GM19372 (cell line): Measurements from ENCODE around the gene PPFIA1.

Experiments
- ATAC-seq: cut with Tn5 transposase; IDR thresholded peaks from one replicate; pipeline ENCODE4 v1.9.1; 2021; ENCODE audit warnings: mild to moderate bottlenecking, low read depth, moderate library complexity; ENCODE audit not compliant: unreplicated experiment

PPFIA1 gene

GRCh38 chr11:70351646-70352045 is 81.2 kb downstream of the PPFIA1 start:
- no peak for ATAC-seq

GRCh38 chr11:70352100-70352499 is 81.6 kb downstream of the PPFIA1 start:
- no peak for ATAC-seq

GRCh38 chr11:70352601-70353000 is 82.1 kb downstream of the PPFIA1 start:
- ATAC-seq = no peak

- ATAC-seq = no peak
Measured at GRCh38 chr11:70353329-70353728, 82.8 kb downstream of the PPFIA1 start.

GRCh38 chr11:70353900-70354568 is 83.5 kb downstream of the PPFIA1 start:
- no peak for ATAC-seq

- no peak for ATAC-seq
Measured at GRCh38 chr11:70354629-70355028, 84.1 kb downstream of the PPFIA1 start.

- no peak for ATAC-seq
Measured at GRCh38 chr11:70358753-70359152, 88.3 kb downstream of the PPFIA1 start.

- ATAC-seq = no peak
Measured at GRCh38 chr11:70359451-70360205, 89.1 kb downstream of the PPFIA1 start.

- ATAC-seq = no peak
Measured at GRCh38 chr11:70360211-70360610, 89.7 kb downstream of the PPFIA1 start.

GRCh38 chr11:70364178-70364577 is 93.7 kb downstream of the PPFIA1 start:
- ATAC-seq = no peak

- no peak for ATAC-seq
Measured at GRCh38 chr11:70364745-70365543, 94.5 kb downstream of the PPFIA1 start.

GRCh38 chr11:70365544-70365927 is 95.0 kb downstream of the PPFIA1 start:
- no peak for ATAC-seq

- ATAC-seq = no peak
Measured at GRCh38 chr11:70367071-70367470, 96.6 kb downstream of the PPFIA1 start.

GRCh38 chr11:70368961-70369360 is 98.5 kb downstream of the PPFIA1 start:
- ATAC-seq = no peak

- no peak for ATAC-seq
Measured at GRCh38 chr11:70371241-70371640, 100.8 kb downstream of the PPFIA1 start.

- no peak for ATAC-seq
Measured at GRCh38 chr11:70372076-70372475, 101.6 kb downstream of the PPFIA1 start.

- no peak for ATAC-seq
Measured at GRCh38 chr11:70376621-70377020, 106.1 kb downstream of the PPFIA1 start.

GRCh38 chr11:70377645-70378044 is 107.2 kb downstream of the PPFIA1 start:
- ATAC-seq = no peak

GRCh38 chr11:70378506-70379134 is 108.1 kb downstream of the PPFIA1 start:
- no peak for ATAC-seq

GRCh38 chr11:70381350-70381749 is 110.9 kb downstream of the PPFIA1 start:
- ATAC-seq = no peak
